Measurements from ENCODE around the gene RRP8. TPM values are rescaled to one million over a fixed set of nuclear protein-coding genes. Genes with fewer than 3 reads are reported as not detected.

Gene RRP8
- total and polyA plus RNA-seq, 9 of the 15 experiments (the other 6 are each of a cell fraction or from before 2014, with no cell fraction given), result 5.7 to 47.3 (median 32.6) TPM

- Histone ChIP-seq H3K27me3 (ENCODE audit: control insufficient read depth in 2 of 2, insufficient read depth in 2 of 2, low read length in 2 of 2) (no peaks in the 10 kb centered on the region), H3K4me2 (ENCODE audit: insufficient read depth, low read length) (no peak overlapping the region), H3K9me1 (ENCODE audit: control insufficient read depth, insufficient read depth, low read length) (peaks cover 13% of the 10 kb centered on the region), H3K27ac (ENCODE audit: extremely low read depth, low read depth, low read length) (no peak overlapping the region), H3K4me3 (no peak overlapping the region), H4K20me1 (replicated peaks; ENCODE audit: control insufficient read depth, insufficient read depth, low read length) (no peaks in the 10 kb centered on the region), H3K9ac (ENCODE audit: insufficient read depth in 1 of 2, low read depth in 2 of 2, low read length in 2 of 2) (no peak overlapping the region), H3K4me1 (replicated peaks in 1 of 2; ENCODE audit: control insufficient read depth in 2 of 2, insufficient read depth in 2 of 2, low read length in 2 of 2) (peaks cover 49 to 50% of the 10 kb centered on the region in 2 experiments), H3K36me3 (ENCODE audit: control insufficient read depth, insufficient read depth, low read length) (no peaks in the 10 kb centered on the region), H3K9me3 (replicated peaks; ENCODE audit: control insufficient read depth, insufficient read depth, low read depth, low read length) (no peaks in the 10 kb centered on the region), H3K79me2 (ENCODE audit: control insufficient read depth, insufficient read depth, low read length) (no peaks in the 10 kb centered on the region), H2AFZ (ENCODE audit: low read depth, low read length) (no peak overlapping the region)
- ChIA-PET POLR2A (interaction anchor here (0.5 to 1.0 kb wide), 3 partner anchors 38 to 73 kb away, joined by 3 read pairs; no protein-coding TSS in a partner anchor), CTCF (ENCODE audit: low intra/inter-chr PET ratio) (no interaction called here)
- no peak for DNase-seq (ENCODE audit: extremely low read depth in 1 of 4, low spot score in 3 of 4)
- 48% methylated on average over 2 of the region's 2 CpGs for WGBS (ENCODE audit: insufficient coverage, low coverage, missing lambda C conversion rate)
- in situ Hi-C loops (cut with MboI) (no loop called here), intact Hi-C loops (cut with micrococcal nuclease) (no loop called here)
- no peak for FAIRE-seq
- BruUV-seq (replicated peaks), result no TSS peak
- no peak for TF ChIP-seq NFATC3 (IDR thresholded peaks at IDR 0.05)
- no peak for TF ChIP-seq SUPT5H (IDR thresholded peaks at IDR 0.05)
- no peak for TF ChIP-seq E2F1 (CRISPR knock-in tag; IDR thresholded peaks at IDR 0.05)
- TF ChIP-seq CBFB (CRISPR knock-in tag; IDR thresholded peaks at IDR 0.05), result no peak
- 0 out of 2 replicates have a peak, but pooled peaks have one; percentile 25 for TF ChIP-seq SMARCA5 (IDR thresholded peaks at IDR 0.05)
- no peak for TF ChIP-seq ZFPM2 (CRISPR knock-in tag; IDR thresholded peaks at IDR 0.05)
- TF ChIP-seq USF2 (CRISPR knock-in tag; IDR thresholded peaks at IDR 0.05), result no peak
- TF ChIP-seq KLF10 (CRISPR knock-in tag; IDR thresholded peaks at IDR 0.05), result no peak
- no peak for TF ChIP-seq KAT7 (CRISPR knock-in tag; IDR thresholded peaks at IDR 0.05; ENCODE audit: borderline replicate concordance)
- TF ChIP-seq ZC3H4 (CRISPR knock-in tag; IDR thresholded peaks at IDR 0.05; ENCODE audit: borderline replicate concordance), result no peak
- 0 out of 2 replicates have a peak, but pooled peaks have one; percentile 40 for TF ChIP-seq ADNP (tag; IDR thresholded peaks at IDR 0.05)
- TF ChIP-seq KAT2B (IDR thresholded peaks at IDR 0.05; ENCODE audit: low read depth, low read length), result no peak
- TF ChIP-seq HEY1 (CRISPR knock-in tag; IDR thresholded peaks at IDR 0.05; ENCODE audit: borderline replicate concordance), result no peak
- no peak for TF ChIP-seq ZNF232 (CRISPR knock-in tag; IDR thresholded peaks at IDR 0.05)
- peak; percentile 85 for TF ChIP-seq RBM25 (IDR thresholded peaks at IDR 0.05; ENCODE audit: low read depth, low read length, severe bottlenecking)
- TF ChIP-seq KDM1A (IDR thresholded peaks at IDR 0.05), result peak; percentile 17 to 48; a peak in 2 of 4 replicates
- TF ChIP-seq CEBPB (tag; IDR thresholded peaks at IDR 0.05), result peak; percentile 35; the same call in 1 of the 2 replicates
- TF ChIP-seq JUND (IDR thresholded peaks at IDR 0.05; ENCODE audit: borderline replicate concordance, low read depth, low read length), result no peak
- 0 out of 3 replicates have a peak, but pooled peaks have one; percentile 20 for TF ChIP-seq JUND (tag; IDR thresholded peaks at IDR 0.05; ENCODE audit: borderline replicate concordance, low read depth, low read length)
- peak in 1 of 3 experiments; percentile 15 for TF ChIP-seq YY1 (IDR thresholded peaks at IDR 0.05; ENCODE audit: borderline replicate concordance in 1 of 3, control insufficient read depth in 1 of 3, extremely low read depth in 1 of 3, insufficient read depth in 3 of 3, insufficient read length in 1 of 3, insufficient replicate concordance in 2 of 3, low read depth in 1 of 3, low read length in 2 of 3)
- peak; percentile 88 for TF ChIP-seq BCOR (IDR thresholded peaks at IDR 0.05)
- TF ChIP-seq SRF (CRISPR knock-in tag; IDR thresholded peaks at IDR 0.05), result no peak
- no peak for ATAC-seq
Observed at GRCh38 chr11:6565325-6565724, 38.1 kb downstream of the RRP8 start.

Measured in K562 (cell line).